Keratinocyte (primary cell): ENCODE data around the gene AGR3. TPM values are rescaled to one million over a fixed set of nuclear protein-coding genes. Genes with fewer than 3 reads are reported as not detected.

Experiments used
- DNase-seq: peaks from one replicate; pipeline ENCODE4 v3.0.0-alpha.2; 2011; ENCODE audit warnings: low read depth, missing footprints, low spot score
- FAIRE-seq: peaks from 2 replicates; lab custom pipeline; 2011; peaks lifted over from hg19 to GRCh38; lab: Jason Lieb, UNC
- H2AFZ ChIP-seq: 2 replicates; pipeline ENCODE4 v1.6.0; 2012; ENCODE audit warnings: low read length, control low read depth, inconsistent platforms; ENCODE audit not compliant: control insufficient read depth
- H3K27ac ChIP-seq: 2 replicates; pipeline ENCODE4 v1.5.1; 2011; ENCODE audit warnings: low read length; ENCODE audit not compliant: control insufficient read depth, insufficient read depth
- H3K27me3 ChIP-seq: 3 replicates; pipeline ENCODE4 v1.6.0; 2011; ENCODE audit warnings: low read length; ENCODE audit not compliant: control insufficient read depth, insufficient read depth; ENCODE audit errors: extremely low read depth
- H3K36me3 ChIP-seq, 2 experiments: 2 replicates in 1 of 2; 3 replicates in 1 of 2; pipeline ENCODE4 v1.5.1; 2011; ENCODE audit warnings: low read length in 2 of 2, mild to moderate bottlenecking in 1 of 2; ENCODE audit not compliant: control insufficient read depth in 2 of 2, insufficient read depth in 2 of 2; ENCODE audit errors: extremely low read depth in 1 of 2
- H3K4me1 ChIP-seq: 3 replicates; pipeline ENCODE4 v1.5.1; 2011; ENCODE audit warnings: low read length; ENCODE audit not compliant: control insufficient read depth, insufficient read depth; ENCODE audit errors: extremely low read depth
- H3K4me2 ChIP-seq: 3 replicates; pipeline ENCODE4 v1.6.0; 2011; ENCODE audit warnings: low read depth, low read length; ENCODE audit not compliant: control insufficient read depth, insufficient read depth; ENCODE audit errors: extremely low read depth
- H3K4me3 ChIP-seq, 3 experiments: fragments of 200-600 bp in 1 of 3; sonication (generic) in 1 of 3; 2 replicates in 2 of 3; 3 replicates in 1 of 3; pipeline ENCODE4 v1.5.1; 2011 to 2016; ENCODE audit warnings: low read length in 3 of 3, mild to moderate bottlenecking in 3 of 3, control low read depth in 2 of 3, inconsistent platforms in 1 of 3, low read depth in 1 of 3, mixed read lengths in 1 of 3, mixed run types in 1 of 3, moderate library complexity in 1 of 3; ENCODE audit not compliant: control insufficient read depth in 2 of 3, insufficient read depth in 2 of 3; ENCODE audit errors: extremely low read depth in 1 of 3
- H3K79me2 ChIP-seq: 2 replicates; pipeline ENCODE4 v1.6.0; 2012; ENCODE audit warnings: low read length; ENCODE audit not compliant: control insufficient read depth, insufficient read depth
- H3K9ac ChIP-seq: 3 replicates; pipeline ENCODE4 v1.6.0; 2011; ENCODE audit warnings: low read length; ENCODE audit not compliant: control insufficient read depth, insufficient read depth; ENCODE audit errors: extremely low read depth
- H3K9me1 ChIP-seq: 3 replicates; pipeline ENCODE4 v1.6.0; 2011; ENCODE audit warnings: low read length; ENCODE audit not compliant: control insufficient read depth, insufficient read depth; ENCODE audit errors: extremely low read depth
- H3K9me3 ChIP-seq: 2 replicates; pipeline ENCODE4 v1.5.1; 2012; ENCODE audit warnings: low read depth, low read length; ENCODE audit not compliant: control insufficient read depth
- H4K20me1 ChIP-seq: 3 replicates; pipeline ENCODE4 v1.6.0; 2011; ENCODE audit warnings: low read length; ENCODE audit not compliant: control insufficient read depth, insufficient read depth; ENCODE audit errors: extremely low read depth
- EZH2 ChIP-seq: IDR thresholded peaks from one replicate; pipeline ENCODE4 v1.6.1; 2012; ENCODE audit warnings: inconsistent platforms, mild to moderate bottlenecking, low read length, moderate library complexity
- dilution Hi-C: fragments of 300-500 bp; cut with MboI; formaldehyde crosslinking; loops from one replicate; pipeline ENCODE4 v1.7.0; 2020; ENCODE audit warnings: low sequenced_read_pairs; ENCODE audit not compliant: extremely low pct_ligation_motif_present
- polyA plus RNA-seq, 5 experiments: library from polyadenylated mRNA; depleted of rRNA in 3 of 5; stranded (reverse) in 3 of 5; stranded (forward) in 1 of 5; unstranded in 1 of 5; fragments of >200 nt; gene quantifications; 1 replicate in 1 of 5; 2 replicates in 3 of 5; 3 replicates in 1 of 5; pipeline versions ENCODE4 v1.2.1 to v1.2.3, GENCODE V29; 2011 to 2012; ENCODE audit warnings: missing spikeins in 2 of 5, low read depth in 1 of 5, low replicate concordance in 1 of 5
- TF ChIP-seq, protein P1 (sequence below), 3 experiments: IDR thresholded peaks in 1 of 3; conservative IDR thresholded peaks in 1 of 3; optimal IDR thresholded peaks in 1 of 3; 2 replicates in 2 of 3; 3 replicates in 1 of 3; pipeline versions ENCODE3 to v1.5.1; 2011; ENCODE audit warnings: low read length in 3 of 3, mild to moderate bottlenecking in 3 of 3, moderate library complexity in 2 of 3, control low read depth in 1 of 3, inconsistent platforms in 1 of 3; ENCODE audit not compliant: insufficient read depth in 2 of 3; ENCODE audit errors: extremely low read depth in 1 of 3

Gene AGR3
- polyA plus RNA-seq, 1 donor (not counting 4 experiments of a cell fraction or from before 2014, with no cell fraction given) = not detected

DNA sequence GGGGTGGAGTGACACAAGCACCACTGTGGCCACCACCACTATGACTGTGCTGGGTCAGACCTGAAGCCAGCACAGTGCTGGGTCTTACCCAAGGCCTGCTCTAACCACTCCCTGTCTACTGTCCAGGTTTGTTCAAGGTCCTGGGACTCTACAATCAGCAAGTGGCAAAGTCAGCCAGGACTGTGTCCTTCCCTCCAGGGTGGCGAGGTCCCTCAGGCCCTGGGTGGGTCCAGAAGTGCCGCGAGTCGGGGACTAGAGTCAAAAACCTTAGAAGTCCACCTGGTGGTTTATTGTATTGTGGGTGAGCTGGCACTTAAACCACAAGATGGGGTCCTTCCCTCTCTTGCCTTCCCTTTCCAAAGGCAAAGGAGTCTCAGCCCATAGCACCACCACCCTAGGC is 30.8 kb upstream of the AGR3 start:
- H3K79me2 ChIP-seq = no peaks in the 10 kb centered on the region
- H3K27ac ChIP-seq = no peak overlapping the region
- no peaks in the 10 kb centered on the region for H4K20me1 ChIP-seq
- FAIRE-seq (no peak), DNase-seq (no peak)
- dilution Hi-C loops = no loop called here
- H3K9me1 ChIP-seq = no peaks in the 10 kb centered on the region
- no peaks in the 10 kb centered on the region for H3K36me3 ChIP-seq
- H3K27me3 ChIP-seq = no peaks in the 10 kb centered on the region
- TF ChIP-seq, protein P1, sequence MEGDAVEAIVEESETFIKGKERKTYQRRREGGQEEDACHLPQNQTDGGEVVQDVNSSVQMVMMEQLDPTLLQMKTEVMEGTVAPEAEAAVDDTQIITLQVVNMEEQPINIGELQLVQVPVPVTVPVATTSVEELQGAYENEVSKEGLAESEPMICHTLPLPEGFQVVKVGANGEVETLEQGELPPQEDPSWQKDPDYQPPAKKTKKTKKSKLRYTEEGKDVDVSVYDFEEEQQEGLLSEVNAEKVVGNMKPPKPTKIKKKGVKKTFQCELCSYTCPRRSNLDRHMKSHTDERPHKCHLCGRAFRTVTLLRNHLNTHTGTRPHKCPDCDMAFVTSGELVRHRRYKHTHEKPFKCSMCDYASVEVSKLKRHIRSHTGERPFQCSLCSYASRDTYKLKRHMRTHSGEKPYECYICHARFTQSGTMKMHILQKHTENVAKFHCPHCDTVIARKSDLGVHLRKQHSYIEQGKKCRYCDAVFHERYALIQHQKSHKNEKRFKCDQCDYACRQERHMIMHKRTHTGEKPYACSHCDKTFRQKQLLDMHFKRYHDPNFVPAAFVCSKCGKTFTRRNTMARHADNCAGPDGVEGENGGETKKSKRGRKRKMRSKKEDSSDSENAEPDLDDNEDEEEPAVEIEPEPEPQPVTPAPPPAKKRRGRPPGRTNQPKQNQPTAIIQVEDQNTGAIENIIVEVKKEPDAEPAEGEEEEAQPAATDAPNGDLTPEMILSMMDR (optimal IDR thresholded peaks at IDR 0.05 in 1 of 3, IDR thresholded peaks at IDR 0.05 in 1 of 3, conservative IDR thresholded peaks at IDR 0.05 in 1 of 3; ENCODE audit: extremely low read depth in 1 of 3, insufficient read depth in 2 of 3, low read length in 3 of 3) = no peak
- no peak for TF ChIP-seq EZH2
- peaks cover 32% of the 10 kb centered on the region for H3K4me1 ChIP-seq
- H2AFZ ChIP-seq = no peak overlapping the region
- no peak overlapping the region for H3K9ac ChIP-seq
- H3K4me3 ChIP-seq = no peak overlapping the region
- no peak overlapping the region for H3K4me2 ChIP-seq
- H3K9me3 ChIP-seq = no peaks in the 10 kb centered on the region

GRCh38 chr7:16908561-16908960 is 26.8 kb upstream of the AGR3 start:
- Histone ChIP-seq H3K4me3 (no peak overlapping the region), H3K9me3 (no peaks in the 10 kb centered on the region), H3K27ac (no peak overlapping the region), H3K4me2 (no peak overlapping the region), H3K9ac (no peak overlapping the region), H4K20me1 (no peaks in the 10 kb centered on the region), H3K4me1 (peaks cover 6% of the 10 kb centered on the region), H3K9me1 (no peaks in the 10 kb centered on the region), H2AFZ (no peak overlapping the region), H3K79me2 (no peaks in the 10 kb centered on the region), H3K27me3 (no peaks in the 10 kb centered on the region), H3K36me3 (no peaks in the 10 kb centered on the region)
- TF ChIP-seq, protein P1 (optimal IDR thresholded peaks at IDR 0.05 in 1 of 3, IDR thresholded peaks at IDR 0.05 in 1 of 3, conservative IDR thresholded peaks at IDR 0.05 in 1 of 3; ENCODE audit: extremely low read depth in 1 of 3, insufficient read depth in 2 of 3, low read length in 3 of 3) = no peak
- no peak for TF ChIP-seq EZH2
- dilution Hi-C loops = no loop called here
- DNase-seq (no peak), FAIRE-seq (no peak)
